ENCODE results near the gene OCEL1. TPM values are rescaled to one million over a fixed set of nuclear protein-coding genes. Genes with fewer than 3 reads are reported as not detected.

The OCEL1 gene
- total RNA-seq, 1 experiment from 2014 or later: 5.6 TPM

DNA sequence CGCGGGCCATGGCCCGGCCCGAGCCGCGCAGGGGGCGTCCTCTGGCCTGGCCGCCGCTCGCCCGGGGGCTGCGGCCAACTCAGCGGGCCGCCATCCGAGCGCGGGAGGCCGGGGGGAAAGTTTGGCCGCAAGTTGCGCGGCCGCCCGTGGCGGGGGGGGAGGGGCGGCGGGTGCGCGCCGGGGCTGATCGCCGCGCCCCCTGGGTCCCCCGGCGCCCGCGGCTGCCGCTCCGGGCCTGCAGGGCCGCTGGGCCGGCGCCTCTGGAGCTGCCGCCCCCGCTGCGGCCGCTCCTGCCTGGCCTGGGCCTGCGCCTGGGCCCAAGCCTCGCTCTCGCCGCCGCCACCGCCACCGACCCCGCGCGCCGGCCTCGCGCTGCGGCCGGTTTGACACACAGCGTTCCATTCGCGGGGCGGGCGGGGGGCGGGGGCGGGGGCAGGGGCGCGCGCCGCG is 19.5 kb downstream of the OCEL1 start, which contains the start of gene NR2F6:
Gene NR2F6 (minus strand): TSS at position 385 of the 450 bp plus-strand sequence. CDS start 699 bp downstream, outside the sequence.
- TF ChIP-seq EZH2 (IDR thresholded peaks at IDR 0.05; ENCODE audit: low read length, unreplicated experiment) (no peak), EZH2phosphoT487 (IDR thresholded peaks at IDR 0.05; ENCODE audit: borderline replicate concordance, low read length) (no peak)
- TF ChIP-seq, protein P1, sequence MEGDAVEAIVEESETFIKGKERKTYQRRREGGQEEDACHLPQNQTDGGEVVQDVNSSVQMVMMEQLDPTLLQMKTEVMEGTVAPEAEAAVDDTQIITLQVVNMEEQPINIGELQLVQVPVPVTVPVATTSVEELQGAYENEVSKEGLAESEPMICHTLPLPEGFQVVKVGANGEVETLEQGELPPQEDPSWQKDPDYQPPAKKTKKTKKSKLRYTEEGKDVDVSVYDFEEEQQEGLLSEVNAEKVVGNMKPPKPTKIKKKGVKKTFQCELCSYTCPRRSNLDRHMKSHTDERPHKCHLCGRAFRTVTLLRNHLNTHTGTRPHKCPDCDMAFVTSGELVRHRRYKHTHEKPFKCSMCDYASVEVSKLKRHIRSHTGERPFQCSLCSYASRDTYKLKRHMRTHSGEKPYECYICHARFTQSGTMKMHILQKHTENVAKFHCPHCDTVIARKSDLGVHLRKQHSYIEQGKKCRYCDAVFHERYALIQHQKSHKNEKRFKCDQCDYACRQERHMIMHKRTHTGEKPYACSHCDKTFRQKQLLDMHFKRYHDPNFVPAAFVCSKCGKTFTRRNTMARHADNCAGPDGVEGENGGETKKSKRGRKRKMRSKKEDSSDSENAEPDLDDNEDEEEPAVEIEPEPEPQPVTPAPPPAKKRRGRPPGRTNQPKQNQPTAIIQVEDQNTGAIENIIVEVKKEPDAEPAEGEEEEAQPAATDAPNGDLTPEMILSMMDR (conservative IDR thresholded peaks at IDR 0.05; ENCODE audit: low read depth, low read length): no peak
- ChIA-PET CTCF (no interaction called here), POLR2A (ENCODE audit: unreplicated experiment) (no interaction called here)
- no peaks in the 10 kb centered on the region for H3K9me2 ChIP-seq (replicated peaks; ENCODE audit: low read length)
- no peaks in the 10 kb centered on the region for H3K36me3 ChIP-seq (ENCODE audit: low read depth, low read length)
- DNase-seq (no peak), ATAC-seq (no peak)
- intact Hi-C loops (cut with micrococcal nuclease): no loop called here
- H4K20me1 ChIP-seq (ENCODE audit: low read length): peaks cover 13% of the 10 kb centered on the region
- H3K9ac ChIP-seq (ENCODE audit: low read length): peak within 1 kb of the TSS; percentile 70
- H3K27ac ChIP-seq (ENCODE audit: low read length): no peak within 1 kb of the TSS; the same call in 1 of the 2 replicates
- no peaks in the 10 kb centered on the region for H3K27me3 ChIP-seq (ENCODE audit: low read length)
- no peaks in the 10 kb centered on the region for H3K9me3 ChIP-seq (ENCODE audit: low read length)
- peaks cover 30% of the 10 kb centered on the region for H3K4me1 ChIP-seq (ENCODE audit: insufficient read depth, low read length)
- H3K79me2 ChIP-seq (ENCODE audit: low read length): peaks cover 47% of the 10 kb centered on the region
- H3K4me3 ChIP-seq (ENCODE audit: low read length): peak within 1 kb of the TSS; percentile 84
- BruUV-seq (replicated peaks): no TSS peak
- peak within 1 kb of the TSS; percentile 95 for H3K4me2 ChIP-seq (ENCODE audit: low read length)
- no peaks in the 10 kb centered on the region for H3F3A ChIP-seq (ENCODE audit: low read length, unreplicated experiment)
- H2AFZ ChIP-seq (ENCODE audit: low read length): peak within 1 kb of the TSS; percentile 90

DNA sequence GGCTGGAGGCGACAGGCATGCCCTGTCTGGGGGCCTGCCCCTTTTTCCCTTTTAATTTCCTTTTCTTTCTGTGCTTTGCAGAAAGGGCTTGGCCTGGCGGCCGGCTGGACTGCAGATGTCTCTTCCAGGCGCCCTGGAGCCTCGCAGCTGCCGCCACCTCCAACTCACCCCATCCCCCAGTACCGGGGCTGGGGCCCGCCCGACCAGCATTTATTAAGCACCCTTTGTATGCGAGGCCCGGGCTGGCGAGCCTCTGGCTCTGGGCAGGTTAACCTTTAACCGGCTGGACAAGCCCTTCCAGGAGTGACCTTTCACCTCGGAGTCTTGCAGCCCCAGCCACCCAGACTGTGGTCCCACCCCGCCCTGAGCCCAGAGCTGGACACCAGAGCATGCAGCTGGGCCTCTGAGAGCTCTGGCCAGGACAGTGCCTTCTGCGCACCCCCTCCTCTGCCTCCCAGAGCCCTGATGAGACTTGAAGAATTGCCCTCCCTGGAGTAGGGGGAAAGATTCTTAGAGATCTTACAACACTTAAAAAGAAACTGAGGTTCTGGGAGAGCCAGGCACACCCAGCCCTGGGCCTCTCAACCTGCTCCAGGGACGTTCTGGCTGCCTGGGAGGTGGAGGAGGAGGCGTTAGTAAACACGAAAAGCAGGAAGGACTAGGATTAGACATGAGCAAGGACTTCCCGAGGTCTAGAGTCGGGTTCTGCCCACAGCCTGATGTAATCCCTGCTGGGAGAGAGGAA is 20.8 kb downstream of the OCEL1 start:
- TF ChIP-seq, protein P1 (conservative IDR thresholded peaks at IDR 0.05; ENCODE audit: low read depth, low read length): no peak
- no peak for TF ChIP-seq EZH2phosphoT487 (IDR thresholded peaks at IDR 0.05; ENCODE audit: borderline replicate concordance, low read length)
- Histone ChIP-seq H3F3A (ENCODE audit: low read length, unreplicated experiment) (no peaks in the 10 kb centered on the region), H3K4me1 (ENCODE audit: insufficient read depth, low read length) (peaks cover 30% of the 10 kb centered on the region), H2AFZ (ENCODE audit: low read length) (peak overlapping the region; percentile 90), H3K4me3 (ENCODE audit: low read length) (peak overlapping the region; percentile 69; the same call in 1 of the 2 replicates), H3K36me3 (ENCODE audit: low read depth, low read length) (no peaks in the 10 kb centered on the region), H3K4me2 (ENCODE audit: low read length) (peak overlapping the region; percentile 92), H4K20me1 (ENCODE audit: low read length) (peaks cover 13% of the 10 kb centered on the region), H3K9ac (ENCODE audit: low read length) (0 out of 2 replicates have a peak overlapping the region, but pooled peaks have one; percentile 58), H3K79me2 (ENCODE audit: low read length) (peaks cover 34% of the 10 kb centered on the region), H3K27ac (ENCODE audit: low read length) (no peak overlapping the region), H3K9me3 (ENCODE audit: low read length) (no peaks in the 10 kb centered on the region), H3K9me2 (replicated peaks; ENCODE audit: low read length) (no peaks in the 10 kb centered on the region), H3K27me3 (ENCODE audit: low read length) (no peaks in the 10 kb centered on the region)
- no TSS peak for BruUV-seq (replicated peaks)
- ChIA-PET POLR2A (ENCODE audit: unreplicated experiment) (no interaction called here), CTCF (no interaction called here)
- ATAC-seq (no peak), DNase-seq (no peak)
- intact Hi-C loops (cut with micrococcal nuclease): no loop called here
